Endothelial cell of umbilical vein (primary cell): ENCODE data around the gene POU2AF1.

Source experiments
- EZH2 ChIP-seq: IDR thresholded peaks from 2 replicates; pipeline ENCODE4 v1.6.1; 2012; ENCODE audit warnings: borderline replicate concordance, low read depth, mild to moderate bottlenecking, moderate library complexity, low read length, inconsistent platforms; ENCODE audit not compliant: severe bottlenecking
- FOS ChIP-seq: IDR thresholded peaks from 2 replicates; pipeline ENCODE4 v1.6.1; 2011; ENCODE audit warnings: mild to moderate bottlenecking, low read length, moderate library complexity, borderline replicate concordance; ENCODE audit not compliant: insufficient read depth
- MYC ChIP-seq: IDR thresholded peaks from one replicate; pipeline ENCODE4 v1.6.1; 2011; ENCODE audit warnings: mild to moderate bottlenecking, low read depth, low read length
- POLR2A ChIP-seq: IDR thresholded peaks from 2 replicates; pipeline ENCODE4 v1.6.1; 2012; ENCODE audit warnings: low read depth, mild to moderate bottlenecking, control low read depth, low read length
- TF ChIP-seq, protein P1 (sequence below), 2 donors: IDR thresholded peaks; 1 replicate in 1 of 2; 2 replicates in 1 of 2; pipeline ENCODE4 v1.5.1; 2011; ENCODE audit warnings: low read length in 2 of 2, mild to moderate bottlenecking in 2 of 2, moderate library complexity in 2 of 2, control low read depth in 1 of 2, inconsistent platforms in 1 of 2, low read depth in 1 of 2; ENCODE audit not compliant: insufficient read depth in 1 of 2; ENCODE audit errors: extremely low read depth in 1 of 2
- TF ChIP-seq, protein P2 (sequence below): IDR thresholded peaks from 2 replicates; pipeline ENCODE4 v1.6.1; 2011; ENCODE audit not compliant: insufficient read depth, insufficient read length

DNA sequence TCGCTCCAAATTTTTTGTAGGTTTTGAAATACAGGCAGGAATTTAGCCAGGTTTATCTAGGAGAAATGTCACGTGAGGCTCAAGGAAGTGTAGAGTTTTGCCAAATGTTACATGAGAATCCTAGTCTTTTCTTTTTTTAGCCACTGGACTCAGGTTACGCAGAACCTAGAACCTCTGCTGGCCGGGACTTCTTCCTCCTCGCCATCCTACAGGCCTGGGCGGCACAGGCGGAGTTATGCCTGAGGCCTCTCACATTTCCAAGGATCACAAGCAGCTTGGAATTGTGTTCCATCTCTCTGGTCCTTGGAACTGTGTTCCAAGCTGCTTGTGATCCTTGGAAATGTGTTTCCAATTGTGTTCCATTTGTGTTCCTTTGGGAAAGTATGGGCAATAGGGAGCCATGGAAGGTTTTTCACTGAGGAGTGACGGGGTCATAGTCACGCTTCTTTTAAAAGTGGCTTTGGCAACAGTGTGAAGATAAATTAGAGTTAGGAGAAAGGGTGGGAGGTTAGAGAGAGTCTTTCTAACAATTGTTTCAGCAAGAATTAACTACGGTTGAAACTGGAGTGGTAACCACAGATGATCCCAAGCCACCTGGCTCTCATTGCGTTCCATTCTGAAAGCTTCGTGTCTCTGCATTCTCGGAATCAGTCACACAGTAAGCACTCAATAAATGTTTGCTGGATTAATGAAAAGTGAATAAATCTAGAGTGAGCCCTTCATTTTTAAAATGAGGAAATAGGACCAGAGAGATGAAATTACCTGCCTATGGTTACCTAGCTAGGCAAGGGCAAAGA is 12.5 kb upstream of the POU2AF1 start:
- TF ChIP-seq, protein P1, sequence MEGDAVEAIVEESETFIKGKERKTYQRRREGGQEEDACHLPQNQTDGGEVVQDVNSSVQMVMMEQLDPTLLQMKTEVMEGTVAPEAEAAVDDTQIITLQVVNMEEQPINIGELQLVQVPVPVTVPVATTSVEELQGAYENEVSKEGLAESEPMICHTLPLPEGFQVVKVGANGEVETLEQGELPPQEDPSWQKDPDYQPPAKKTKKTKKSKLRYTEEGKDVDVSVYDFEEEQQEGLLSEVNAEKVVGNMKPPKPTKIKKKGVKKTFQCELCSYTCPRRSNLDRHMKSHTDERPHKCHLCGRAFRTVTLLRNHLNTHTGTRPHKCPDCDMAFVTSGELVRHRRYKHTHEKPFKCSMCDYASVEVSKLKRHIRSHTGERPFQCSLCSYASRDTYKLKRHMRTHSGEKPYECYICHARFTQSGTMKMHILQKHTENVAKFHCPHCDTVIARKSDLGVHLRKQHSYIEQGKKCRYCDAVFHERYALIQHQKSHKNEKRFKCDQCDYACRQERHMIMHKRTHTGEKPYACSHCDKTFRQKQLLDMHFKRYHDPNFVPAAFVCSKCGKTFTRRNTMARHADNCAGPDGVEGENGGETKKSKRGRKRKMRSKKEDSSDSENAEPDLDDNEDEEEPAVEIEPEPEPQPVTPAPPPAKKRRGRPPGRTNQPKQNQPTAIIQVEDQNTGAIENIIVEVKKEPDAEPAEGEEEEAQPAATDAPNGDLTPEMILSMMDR (IDR thresholded peaks at IDR 0.05; ENCODE audit: extremely low read depth in 1 of 2, insufficient read depth in 1 of 2, low read depth in 1 of 2, low read length in 2 of 2): no peak
- TF ChIP-seq POLR2A: no peak
- TF ChIP-seq EZH2: no peak
- TF ChIP-seq MYC: no peak
- TF ChIP-seq, protein P2, sequence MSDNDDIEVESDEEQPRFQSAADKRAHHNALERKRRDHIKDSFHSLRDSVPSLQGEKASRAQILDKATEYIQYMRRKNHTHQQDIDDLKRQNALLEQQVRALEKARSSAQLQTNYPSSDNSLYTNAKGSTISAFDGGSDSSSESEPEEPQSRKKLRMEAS: no peak
- TF ChIP-seq FOS: no peak
